B cell (primary cell): ENCODE data around the gene ZNF816. TPM values are rescaled to one million over a fixed set of nuclear protein-coding genes. Genes with fewer than 3 reads are reported as not detected.

Experiments used
- ATAC-seq: fragments of 200-7000 bp; cut with Tn5 transposase; one replicate; pipeline ENCODE4 v1.10.0; 2021; ENCODE audit warnings: low read depth, mild to moderate bottlenecking, moderate number of reproducible peaks, moderate library complexity
- CTCF ChIA-PET: fragments of 350-600 bp; sonication (Branson Sonifier 250); formaldehyde crosslinking; loops from one replicate; lab custom pipeline; 2021; ENCODE audit warnings: antibody characterized with exemption, inconsistent platforms; lab: Charles Lee
- POLR2A ChIA-PET: fragments of 350-600 bp; sonication (Branson Sonifier 250); formaldehyde crosslinking; loops from one replicate; lab custom pipeline; 2021; ENCODE audit warnings: antibody characterized with exemption; lab: Charles Lee
- DNase-seq: peaks from one replicate; pipeline ENCODE4 v3.0.0; 2013
- H2AFZ ChIP-seq: 2 replicates; pipeline ENCODE4 v1.6.1; 2012; ENCODE audit warnings: mild to moderate bottlenecking, low read depth, low read length; ENCODE audit not compliant: insufficient read depth, poor library complexity, severe bottlenecking
- H3K27ac ChIP-seq, 2 donors: 1 replicate in 1 of 2; 2 replicates in 1 of 2; pipeline ENCODE4 v1.5.1; 2012 to 2013; ENCODE audit warnings: low read length in 2 of 2, mild to moderate bottlenecking in 2 of 2, moderate library complexity in 1 of 2
- H3K27me3 ChIP-seq, 4 experiments: fragments of 200-600 bp in 1 of 4; sonication (generic) in 1 of 4; replicated peaks in 1 of 4; 1 replicate in 2 of 4; 2 replicates in 2 of 4; pipeline versions ENCODE4 v1.6.1 to v1.7.0; 2013 to 2016; ENCODE audit warnings: low read length in 3 of 4, mild to moderate bottlenecking in 2 of 4, mixed read lengths in 1 of 4, moderate library complexity in 1 of 4; ENCODE audit not compliant: insufficient read depth in 4 of 4, control insufficient read depth in 3 of 4; ENCODE audit errors: control extremely low read depth in 1 of 4
- H3K36me3 ChIP-seq, 2 experiments: replicated peaks in 1 of 2; 1 replicate in 1 of 2; 2 replicates in 1 of 2; pipeline versions ENCODE4 v1.6.1 to v1.7.1; 2013; ENCODE audit warnings: low read length in 1 of 2; ENCODE audit not compliant: insufficient read depth in 2 of 2, control insufficient read depth in 1 of 2; ENCODE audit errors: control extremely low read depth in 1 of 2, extremely low read depth in 1 of 2
- H3K4me1 ChIP-seq, 2 donors: fragments of 200-600 bp in 1 of 2; sonication (generic) in 1 of 2; 1 replicate in 1 of 2; 2 replicates in 1 of 2; pipeline versions ENCODE4 v1.5.1 to v1.6.1; 2013 to 2017; ENCODE audit warnings: low read length in 2 of 2; ENCODE audit not compliant: control insufficient read depth in 2 of 2, insufficient read depth in 2 of 2
- H3K4me2 ChIP-seq: replicated peaks from 2 replicates; pipeline ENCODE3; 2012; ENCODE audit warnings: mild to moderate bottlenecking, low read depth, low read length; ENCODE audit not compliant: poor library complexity, severe bottlenecking
- H3K4me3 ChIP-seq, 5 experiments: fragments of 200-600 bp in 1 of 5; sonication (generic) in 1 of 5; 1 replicate in 3 of 5; 2 replicates in 2 of 5; pipeline versions ENCODE4 v1.5.1 to v1.7.0; 2011 to 2016; ENCODE audit warnings: low read length in 4 of 5, mild to moderate bottlenecking in 4 of 5, low read depth in 2 of 5, control low read depth in 1 of 5, moderate library complexity in 1 of 5; ENCODE audit not compliant: insufficient read depth in 1 of 5; ENCODE audit errors: control extremely low read depth in 1 of 5, extremely low read depth in 1 of 5
- H3K79me2 ChIP-seq: fragments of 200-600 bp; sonication (generic); one replicate; pipeline ENCODE4 v1.6.0; 2016; ENCODE audit warnings: low read length; ENCODE audit not compliant: control insufficient read depth, insufficient read depth
- H3K9ac ChIP-seq: fragments of 200-600 bp; sonication (generic); 2 replicates; pipeline ENCODE4 v1.6.1; 2017; ENCODE audit warnings: mild to moderate bottlenecking, low read length, moderate library complexity
- H3K9me3 ChIP-seq, 3 donors: one replicate each; pipeline versions ENCODE4 v1.6.1 to v1.7.1; 2013; ENCODE audit warnings: low read length in 2 of 3; ENCODE audit not compliant: control insufficient read depth in 2 of 3, insufficient read depth in 1 of 3; ENCODE audit errors: control extremely low read depth in 1 of 3
- H4K20me1 ChIP-seq: 2 replicates; pipeline ENCODE4 v1.6.0; 2012; ENCODE audit warnings: mild to moderate bottlenecking, low read length; ENCODE audit not compliant: insufficient read depth, control insufficient read depth, poor library complexity, severe bottlenecking
- H3K27ac Mint-ChIP-seq: one replicate; pipeline ENCODE4 v1.8.0; 2021; ENCODE audit warnings: mixed read lengths
- H3K27me3 Mint-ChIP-seq: one replicate; pipeline ENCODE4 v1.8.0; 2021; ENCODE audit warnings: mixed read lengths
- H3K4me1 Mint-ChIP-seq: one replicate; pipeline ENCODE4 v1.8.0; 2021; ENCODE audit warnings: mixed read lengths
- H3K4me3 Mint-ChIP-seq: one replicate; pipeline ENCODE4 v1.8.0; 2021; ENCODE audit warnings: mixed read lengths
- H3K9me3 Mint-ChIP-seq: one replicate; pipeline ENCODE4 v1.8.0; 2022; ENCODE audit warnings: mixed read lengths; ENCODE audit not compliant: insufficient read depth
- CTCF ChIP-seq: fragments of 200-600 bp; IDR thresholded peaks from one replicate; pipeline ENCODE4 v1.8.0; 2022; ENCODE audit warnings: antibody characterized with exemption, mild to moderate bottlenecking
- EZH2 ChIP-seq: IDR thresholded peaks from 2 replicates; pipeline ENCODE4 v1.6.1; 2012; ENCODE audit warnings: borderline replicate concordance, low read depth, mild to moderate bottlenecking, moderate library complexity, low read length; ENCODE audit not compliant: insufficient read depth, poor library complexity, severe bottlenecking
- WGBS: methylation state at CpG from one replicate; pipeline ENCODE4 v1.1.5; 2013; ENCODE audit warnings: missing lambda C conversion rate; ENCODE audit not compliant: insufficient coverage; 5-methylcytosine and 5-hydroxymethylcytosine counted together
- intact Hi-C: fragments of 100-400 bp; cut with micrococcal nuclease; formaldehyde crosslinking; loops from one replicate; pipeline ENCODE4 v1.10.0; 2022
- polyA plus RNA-seq: library from polyadenylated mRNA; depleted of rRNA; stranded (reverse); fragments of >200 nt; gene quantifications from 2 replicates; pipeline ENCODE4 v1.2.3, GENCODE V29; 2012
- total RNA-seq, 2 donors: library from RNA; stranded (reverse); fragments of 120-200 nt in 1 of 2; gene quantifications; 1 replicate in 1 of 2; 2 replicates in 1 of 2; pipeline versions ENCODE4 v1.2.3 to v1.2.4, GENCODE V29; 2013 to 2022

ZNF816 gene
- total and polyA plus RNA-seq, 2 donors (not counting 1 experiment from before 2014, with no cell fraction given) = 4.5 to 25.0 TPM

GRCh38 chr19:52990759-52991418 is 28.2 kb upstream of the ZNF816 start:
- Histone ChIP-seq H3K9me3 (peaks cover 0 to 56% (median 0%) of the 10 kb centered on the region in 3 donors), H4K20me1 (no peaks in the 10 kb centered on the region), H2AFZ (no peak overlapping the region), H3K27me3 (peaks cover 0 to 10% (median 1%) of the 10 kb centered on the region in 4 experiments), H3K4me2 (no peak overlapping the region), H3K9ac (no peak overlapping the region), H3K27ac (no peak overlapping the region), H3K4me1 (peaks cover 8 to 14% of the 10 kb centered on the region in 2 donors), H3K4me3 (no peak overlapping the region), H3K36me3 (no peaks in the 10 kb centered on the region), H3K79me2 (no peaks in the 10 kb centered on the region)
- 98% methylated on average over 12 of the region's 16 CpGs for WGBS
- no peak for ATAC-seq
- CTCF ChIA-PET = interaction anchor here (0.6 kb wide), 1 partner anchor 85 kb away, joined by 3 read pairs; no protein-coding TSS in a partner anchor
- H3K9me3 Mint-ChIP-seq = peaks cover 11% of the 10 kb centered on the region
- DNase-seq = no peak
- POLR2A ChIA-PET = no interaction called here
- TF ChIP-seq CTCF (no peak), EZH2 (no peak)
- no peak overlapping the region for H3K27ac Mint-ChIP-seq
- intact Hi-C loops = loop anchor here (10.0 kb wide), 1 partner anchor 204 kb away; the partner anchor contains the start of gene ZNF665
- H3K4me3 Mint-ChIP-seq = no peak overlapping the region
- peaks cover 14% of the 10 kb centered on the region for H3K4me1 Mint-ChIP-seq
- peaks cover 7% of the 10 kb centered on the region for H3K27me3 Mint-ChIP-seq

- Histone ChIP-seq H3K4me2 (no peak overlapping the region), H3K27ac (no peak overlapping the region), H3K27me3 (peaks cover 0 to 6% (median 1%) of the 10 kb centered on the region in 4 experiments), H3K4me1 (peaks cover 3 to 7% of the 10 kb centered on the region in 2 donors), H2AFZ (no peak overlapping the region), H3K4me3 (no peak overlapping the region), H4K20me1 (no peaks in the 10 kb centered on the region), H3K9ac (no peak overlapping the region), H3K36me3 (no peaks in the 10 kb centered on the region), H3K79me2 (no peaks in the 10 kb centered on the region), H3K9me3 (peaks cover 0 to 45% (median 9%) of the 10 kb centered on the region in 3 donors)
- ChIA-PET CTCF (no interaction called here), POLR2A (no interaction called here)
- no peak for ATAC-seq
- DNase-seq = no peak
- H3K27me3 Mint-ChIP-seq = peaks cover 7% of the 10 kb centered on the region
- H3K4me1 Mint-ChIP-seq = peaks cover 10% of the 10 kb centered on the region
- intact Hi-C loops = no loop called here
- peaks cover 14% of the 10 kb centered on the region for H3K9me3 Mint-ChIP-seq
- no peak overlapping the region for H3K4me3 Mint-ChIP-seq
- TF ChIP-seq CTCF (no peak), EZH2 (no peak)
- no peak overlapping the region for H3K27ac Mint-ChIP-seq
- 100% methylated on average over 2 of the region's 5 CpGs for WGBS
These were observed 25.8 kb upstream of the ZNF816 start for GRCh38 chr19:52988506-52988905.
